ENCODE data around the gene ALPL. TPM values are rescaled to one million over a fixed set of nuclear protein-coding genes. Genes with fewer than 3 reads are reported as not detected.

Gene ALPL
- total and polyA plus RNA-seq, 8 donors = 2.9 to 12.0 (median 7.0) TPM; not detected in 2

DNA sequence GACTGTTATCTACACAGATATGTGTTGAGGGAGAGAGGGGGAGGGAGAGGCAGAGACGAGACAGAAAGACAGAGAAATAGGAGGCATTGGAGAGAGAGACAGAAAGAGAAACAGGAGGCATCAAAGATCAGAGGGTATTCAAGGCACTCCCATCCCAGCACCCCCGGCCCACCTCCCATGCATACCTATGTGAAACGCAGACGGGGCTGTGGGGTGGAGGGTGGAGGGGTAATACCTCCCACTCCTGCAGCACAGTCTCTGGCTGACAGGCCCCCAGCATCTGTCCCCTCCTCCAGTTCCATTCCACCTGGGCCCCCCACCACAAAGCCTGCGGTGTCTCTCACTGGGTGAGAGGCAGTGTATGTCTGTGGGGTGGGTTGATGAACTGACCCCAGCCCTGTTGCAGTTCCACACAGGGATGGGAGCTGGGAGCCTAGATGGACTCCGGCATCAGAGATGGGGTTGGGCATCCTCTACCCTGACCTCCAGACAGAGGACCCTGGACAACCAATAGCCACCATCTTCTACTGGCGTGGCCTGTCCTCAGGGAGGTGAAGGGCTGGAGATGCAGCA, 110.2 kb downstream of the ALPL start:
- Histone ChIP-seq H3K36me3 (peaks cover 0 to 10% (median 0%) of the 10 kb centered on the region in 4 donors), H3K27me3 (peaks cover 0 to 43% (median 8%) of the 10 kb centered on the region in 3 donors), H3K9me3 (no peaks in the 10 kb centered on the region), H3K4me3 (peak overlapping the region; percentile 53 to 66 (median 58)), H3K4me1 (peaks cover 37 to 75% (median 53%) of the 10 kb centered on the region in 4 donors), H3K27ac (peak overlapping the region in 3 of 5 donors; percentile 22 to 77 (median 54))
- 42 to 57% (median 51%) methylated on average over 7 of the region's 7 CpGs for WGBS, 5 donors
- TF ChIP-seq, protein P1, sequence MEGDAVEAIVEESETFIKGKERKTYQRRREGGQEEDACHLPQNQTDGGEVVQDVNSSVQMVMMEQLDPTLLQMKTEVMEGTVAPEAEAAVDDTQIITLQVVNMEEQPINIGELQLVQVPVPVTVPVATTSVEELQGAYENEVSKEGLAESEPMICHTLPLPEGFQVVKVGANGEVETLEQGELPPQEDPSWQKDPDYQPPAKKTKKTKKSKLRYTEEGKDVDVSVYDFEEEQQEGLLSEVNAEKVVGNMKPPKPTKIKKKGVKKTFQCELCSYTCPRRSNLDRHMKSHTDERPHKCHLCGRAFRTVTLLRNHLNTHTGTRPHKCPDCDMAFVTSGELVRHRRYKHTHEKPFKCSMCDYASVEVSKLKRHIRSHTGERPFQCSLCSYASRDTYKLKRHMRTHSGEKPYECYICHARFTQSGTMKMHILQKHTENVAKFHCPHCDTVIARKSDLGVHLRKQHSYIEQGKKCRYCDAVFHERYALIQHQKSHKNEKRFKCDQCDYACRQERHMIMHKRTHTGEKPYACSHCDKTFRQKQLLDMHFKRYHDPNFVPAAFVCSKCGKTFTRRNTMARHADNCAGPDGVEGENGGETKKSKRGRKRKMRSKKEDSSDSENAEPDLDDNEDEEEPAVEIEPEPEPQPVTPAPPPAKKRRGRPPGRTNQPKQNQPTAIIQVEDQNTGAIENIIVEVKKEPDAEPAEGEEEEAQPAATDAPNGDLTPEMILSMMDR (IDR thresholded peaks at IDR 0.05) = no peak
- TF ChIP-seq EP300 (IDR thresholded peaks at IDR 0.05) (no peak), POLR2A (IDR thresholded peaks at IDR 0.05) (no peak), POLR2AphosphoS5 (IDR thresholded peaks at IDR 0.05) (no peak)
- intact Hi-C loops (cut with DNase I; ENCODE audit: low total_unique reads) = no loop called here
- DNase-seq = no peak

DNA sequence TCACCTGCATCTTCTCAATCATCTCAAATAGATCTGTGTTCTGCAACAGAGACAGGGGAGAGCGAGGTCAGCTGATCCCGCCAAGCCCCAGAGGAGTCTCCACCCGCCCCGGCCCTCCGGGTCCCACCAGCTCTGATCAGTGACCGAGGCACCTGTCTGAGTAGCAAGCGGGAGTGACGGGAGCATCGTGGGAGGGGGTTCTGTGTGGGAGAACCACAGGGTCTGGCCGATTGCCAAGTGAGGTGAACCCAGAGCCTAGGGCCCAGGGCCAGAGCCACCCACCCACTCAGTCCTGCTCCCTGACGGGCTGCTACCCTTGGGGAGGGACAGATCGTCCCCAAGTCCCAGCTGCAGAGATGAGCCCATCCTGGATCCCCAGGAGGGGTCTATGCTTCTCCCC, 110.8 kb downstream of the ALPL start:
- Histone ChIP-seq H3K4me3 (peak overlapping the region; percentile 53 to 66 (median 58)), H3K9me3 (no peaks in the 10 kb centered on the region), H3K4me1 (peaks cover 38 to 75% (median 56%) of the 10 kb centered on the region in 4 donors), H3K27me3 (peaks cover 0 to 49% (median 8%) of the 10 kb centered on the region in 3 donors), H3K27ac (peak overlapping the region; percentile 8 to 81 (median 54)), H3K36me3 (peaks cover 0 to 10% (median 0%) of the 10 kb centered on the region in 4 donors)
- DNase-seq = no peak
- WGBS, 5 donors = 30 to 61% (median 42%) methylated on average over 7 to 12 of the region's 12 CpGs
- TF ChIP-seq, protein P1 (IDR thresholded peaks at IDR 0.05) = no peak
- no peak for TF ChIP-seq POLR2A (IDR thresholded peaks at IDR 0.05)
- no peak for TF ChIP-seq EP300 (IDR thresholded peaks at IDR 0.05)
- no peak for TF ChIP-seq POLR2AphosphoS5 (IDR thresholded peaks at IDR 0.05)
- intact Hi-C loops (cut with DNase I; ENCODE audit: low total_unique reads) = no loop called here

DNA sequence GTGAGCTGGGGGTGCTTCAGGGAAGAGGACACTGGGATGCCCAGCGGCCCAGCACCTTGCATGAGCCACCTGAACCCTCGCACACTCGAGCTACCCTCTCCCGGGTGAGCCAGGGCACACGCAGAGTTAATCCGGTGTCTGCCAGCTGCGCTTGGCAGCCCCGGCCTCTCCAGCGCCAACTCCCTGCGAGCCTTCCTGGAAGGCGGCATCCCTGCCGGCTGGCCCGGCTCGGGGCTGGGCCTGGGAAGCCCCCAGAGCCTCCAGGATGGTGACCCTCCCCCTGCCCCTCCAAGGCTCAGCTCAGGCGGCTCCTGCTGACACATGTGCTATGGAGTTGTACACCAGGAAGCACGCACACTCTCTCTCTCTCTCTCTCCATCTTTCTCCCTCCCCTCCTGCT, 111.3 kb downstream of the ALPL start:
- Histone ChIP-seq H3K4me1 (peaks cover 40 to 75% (median 60%) of the 10 kb centered on the region in 4 donors), H3K27ac (peak overlapping the region; percentile 8 to 81 (median 54)), H3K27me3 (peaks cover 0 to 49% (median 8%) of the 10 kb centered on the region in 3 donors), H3K9me3 (no peaks in the 10 kb centered on the region), H3K36me3 (peaks cover 0 to 10% (median 0%) of the 10 kb centered on the region in 4 donors), H3K4me3 (peak overlapping the region; percentile 53 to 66 (median 58))
- intact Hi-C loops (cut with DNase I; ENCODE audit: low total_unique reads) = no loop called here
- DNase-seq = peak; percentile 47 to 67
- WGBS, 5 donors = 8 to 25% (median 17%) methylated on average over 11 to 16 of the region's 16 CpGs
- TF ChIP-seq POLR2A (IDR thresholded peaks at IDR 0.05) (no peak), EP300 (IDR thresholded peaks at IDR 0.05) (no peak), POLR2AphosphoS5 (IDR thresholded peaks at IDR 0.05) (no peak)
- TF ChIP-seq, protein P1 (IDR thresholded peaks at IDR 0.05) = no peak

DNA sequence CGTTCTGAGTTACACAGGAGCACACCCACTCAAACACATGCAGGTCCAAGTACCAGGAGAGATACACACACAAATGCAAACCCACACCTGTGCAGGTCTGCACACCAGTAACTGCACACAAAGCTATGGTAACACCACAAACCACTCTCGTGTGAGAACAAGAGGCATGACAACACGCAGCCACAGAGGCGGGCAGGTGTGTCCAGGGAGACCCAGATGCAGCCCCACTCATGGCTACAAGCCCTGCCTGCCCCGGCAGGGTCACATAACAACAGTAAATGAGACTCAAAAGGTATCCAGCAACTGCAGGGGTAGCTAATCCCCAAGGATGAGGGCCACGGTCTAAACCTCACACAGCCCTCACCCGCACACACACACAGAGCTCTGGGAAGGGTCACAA, 111.8 kb downstream of the ALPL start:
- no peak for DNase-seq
- WGBS, 5 donors = 26 to 63% (median 47%) methylated on average over 5 to 7 of the region's 7 CpGs
- H3K4me3 ChIP-seq = peak overlapping the region; percentile 53 to 66 (median 58)
- H3K27ac ChIP-seq = peak overlapping the region; percentile 77 to 86 (median 81)
- peaks cover 0 to 49% (median 8%) of the 10 kb centered on the region in 3 donors for H3K27me3 ChIP-seq
- peaks cover 0 to 10% (median 0%) of the 10 kb centered on the region in 4 donors for H3K36me3 ChIP-seq
- peaks cover 40 to 81% (median 65%) of the 10 kb centered on the region in 4 donors for H3K4me1 ChIP-seq
- TF ChIP-seq POLR2A (IDR thresholded peaks at IDR 0.05) (no peak), EP300 (IDR thresholded peaks at IDR 0.05) (no peak), POLR2AphosphoS5 (IDR thresholded peaks at IDR 0.05) (no peak)
- TF ChIP-seq, protein P1 (IDR thresholded peaks at IDR 0.05) = no peak
- intact Hi-C loops (cut with DNase I; ENCODE audit: low total_unique reads) = no loop called here
- H3K9me3 ChIP-seq = no peaks in the 10 kb centered on the region

Data from stomach (tissue), 9 donors.